ENCODE results near the gene EPHX1. TPM values are rescaled to one million over a fixed set of nuclear protein-coding genes. Genes with fewer than 3 reads are reported as not detected.
"Not testable (repeated sequence)": the region's sequence is repeated elsewhere in the genome, so short reads cannot be mapped to it uniquely, and the experiment has no call there.

Gene EPHX1
- polyA plus RNA-seq, 1 donor = 51.2 TPM

GRCh38 chr1:225777058-225777582, 32.8 kb upstream of the EPHX1 start:
- Histone ChIP-seq H3K27ac (ENCODE audit: low read length) (peak overlapping the region; percentile 99), H3K36me3 (ENCODE audit: control insufficient read depth, insufficient read depth, low read length) (no peaks in the 10 kb centered on the region), H3K27me3 (ENCODE audit: control insufficient read depth, insufficient read depth, low read length) (no peaks in the 10 kb centered on the region), H3K9me3 (ENCODE audit: control insufficient read depth, low read depth, low read length) (no peaks in the 10 kb centered on the region), H3K4me1 (ENCODE audit: control insufficient read depth, insufficient read depth, low read length) (peaks cover 4% of the 10 kb centered on the region), H3K4me3 (ENCODE audit: low read length) (peak overlapping the region; percentile 96)
- WGBS (ENCODE audit: insufficient coverage, low lambda C conversion rate) = 0% methylated on average over 1 of the region's 18 CpGs
- DNase-seq = no peak

- no peaks in the 10 kb centered on the region for H3K36me3 ChIP-seq (ENCODE audit: control insufficient read depth, insufficient read depth, low read length)
- peaks cover 3% of the 10 kb centered on the region for H3K4me1 ChIP-seq (ENCODE audit: control insufficient read depth, insufficient read depth, low read length)
- no peaks in the 10 kb centered on the region for H3K27me3 ChIP-seq (ENCODE audit: control insufficient read depth, insufficient read depth, low read length)
- no CpG with 5 or more reads among the region's 46 CpGs for WGBS (ENCODE audit: insufficient coverage, low lambda C conversion rate)
- DNase-seq = peak; percentile 99
- peak within 1 kb of the TSS; percentile 99 for H3K27ac ChIP-seq (ENCODE audit: low read length)
- H3K9me3 ChIP-seq (ENCODE audit: control insufficient read depth, low read depth, low read length) = no peaks in the 10 kb centered on the region
- peak within 1 kb of the TSS; percentile 96 for H3K4me3 ChIP-seq (ENCODE audit: low read length)
Measured at GRCh38 chr1:225777583-225778336, 32.2 kb upstream of the EPHX1 start, which contains the start of gene SRP9. TSS of gene SRP9 (plus strand) at chr1:225777826. CDS start at chr1:225777941, 115 bp downstream.

DNA sequence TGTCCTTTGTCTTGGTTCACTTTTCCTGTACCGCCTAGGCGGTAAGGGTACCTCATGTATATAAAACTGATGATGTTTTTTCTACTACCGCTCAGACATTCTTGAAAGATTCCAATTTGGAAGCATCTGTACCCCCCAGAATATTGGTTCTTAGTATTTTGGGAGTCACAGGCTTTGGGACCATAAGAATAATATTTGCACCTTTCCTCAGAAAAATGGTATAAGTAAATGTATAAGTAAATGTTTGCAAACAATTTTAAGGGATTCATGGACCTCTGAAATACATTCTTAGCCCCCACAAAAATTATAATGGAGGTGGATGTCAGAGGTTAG, 31.6 kb upstream of the EPHX1 start:
- Histone ChIP-seq H3K4me3 (ENCODE audit: low read length) (peak overlapping the region; percentile 96), H3K9me3 (ENCODE audit: control insufficient read depth, low read depth, low read length) (no peaks in the 10 kb centered on the region), H3K36me3 (ENCODE audit: control insufficient read depth, insufficient read depth, low read length) (no peaks in the 10 kb centered on the region), H3K27ac (ENCODE audit: low read length) (peak overlapping the region; percentile 99), H3K4me1 (ENCODE audit: control insufficient read depth, insufficient read depth, low read length) (no peaks in the 10 kb centered on the region), H3K27me3 (ENCODE audit: control insufficient read depth, insufficient read depth, low read length) (no peaks in the 10 kb centered on the region)
- peak in 1 of 2 donors; percentile 65 for DNase-seq
- WGBS (ENCODE audit: insufficient coverage, low lambda C conversion rate) = no CpG with 5 or more reads among the region's 3 CpGs

DNA sequence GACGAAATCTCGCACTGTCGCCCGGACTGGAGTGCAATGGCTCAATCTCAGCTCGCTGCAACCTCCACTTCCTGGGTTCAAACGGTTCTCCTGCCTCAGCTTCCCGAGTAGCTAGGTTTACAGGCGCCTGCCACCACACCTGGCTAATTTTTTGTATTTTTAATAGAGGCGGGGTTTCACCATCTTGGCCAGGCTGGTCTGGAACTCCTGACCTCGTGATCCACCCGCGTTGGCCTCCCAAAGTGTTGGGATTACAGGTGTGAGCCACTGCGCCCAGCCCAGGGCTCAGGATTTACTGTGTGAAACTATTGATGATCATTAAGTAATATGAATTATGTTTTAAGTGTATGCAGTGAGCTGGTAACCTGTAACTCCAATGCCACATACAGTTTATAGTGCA, 30.8 kb upstream of the EPHX1 start:
- peak overlapping the region; percentile 96 for H3K4me3 ChIP-seq (ENCODE audit: low read length)
- H3K36me3 ChIP-seq (ENCODE audit: control insufficient read depth, insufficient read depth, low read length); DNase-seq; H3K4me1 ChIP-seq (ENCODE audit: control insufficient read depth, insufficient read depth, low read length); H3K27me3 ChIP-seq (ENCODE audit: control insufficient read depth, insufficient read depth, low read length); H3K27ac ChIP-seq (ENCODE audit: low read length); H3K9me3 ChIP-seq (ENCODE audit: control insufficient read depth, low read depth, low read length): not testable (repeated sequence)
- no CpG with 5 or more reads among the region's 13 CpGs for WGBS (ENCODE audit: insufficient coverage, low lambda C conversion rate)

- Histone ChIP-seq H3K36me3 (ENCODE audit: control insufficient read depth, insufficient read depth, low read length) (peaks cover 12% of the 10 kb centered on the region), H3K4me3 (ENCODE audit: low read length) (no peak overlapping the region), H3K9me3 (ENCODE audit: control insufficient read depth, low read depth, low read length) (no peaks in the 10 kb centered on the region), H3K27ac (ENCODE audit: low read length) (no peak overlapping the region), H3K4me1 (ENCODE audit: control insufficient read depth, insufficient read depth, low read length) (no peaks in the 10 kb centered on the region), H3K27me3 (ENCODE audit: control insufficient read depth, insufficient read depth, low read length) (no peaks in the 10 kb centered on the region)
- no peak for DNase-seq
- WGBS (ENCODE audit: insufficient coverage, low lambda C conversion rate) = 100% methylated on average over 4 of the region's 5 CpGs
Measured at GRCh38 chr1:225780134-225780533, 29.8 kb upstream of the EPHX1 start.

DNA sequence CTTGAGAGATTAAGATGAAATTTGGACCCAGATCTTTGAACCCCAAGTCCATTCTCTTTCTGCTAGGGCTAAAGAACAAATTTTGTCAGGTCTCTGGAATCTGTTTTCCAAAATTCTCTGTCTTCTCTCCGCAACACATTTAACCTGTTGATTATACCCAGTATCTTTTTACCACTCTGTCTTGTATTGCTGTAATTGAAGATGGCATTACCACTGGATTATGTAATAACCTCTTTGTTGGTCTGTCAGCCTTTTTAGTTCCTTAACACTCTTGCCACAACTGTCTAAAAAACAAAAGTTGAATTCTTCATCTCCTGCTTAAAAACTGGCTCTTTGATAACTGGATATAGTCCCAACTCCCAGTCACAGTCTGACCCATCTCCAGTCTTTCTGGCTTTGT, 29.3 kb upstream of the EPHX1 start:
- Histone ChIP-seq H3K4me1 (ENCODE audit: control insufficient read depth, insufficient read depth, low read length) (no peaks in the 10 kb centered on the region), H3K27ac (ENCODE audit: low read length) (no peak overlapping the region), H3K36me3 (ENCODE audit: control insufficient read depth, insufficient read depth, low read length) (peaks cover 14% of the 10 kb centered on the region), H3K27me3 (ENCODE audit: control insufficient read depth, insufficient read depth, low read length) (no peaks in the 10 kb centered on the region), H3K9me3 (ENCODE audit: control insufficient read depth, low read depth, low read length) (no peaks in the 10 kb centered on the region), H3K4me3 (ENCODE audit: low read length) (no peak overlapping the region)
- DNase-seq = no peak
- 100% methylated on average over 1 of the region's 1 CpG for WGBS (ENCODE audit: insufficient coverage, low lambda C conversion rate)

DNA sequence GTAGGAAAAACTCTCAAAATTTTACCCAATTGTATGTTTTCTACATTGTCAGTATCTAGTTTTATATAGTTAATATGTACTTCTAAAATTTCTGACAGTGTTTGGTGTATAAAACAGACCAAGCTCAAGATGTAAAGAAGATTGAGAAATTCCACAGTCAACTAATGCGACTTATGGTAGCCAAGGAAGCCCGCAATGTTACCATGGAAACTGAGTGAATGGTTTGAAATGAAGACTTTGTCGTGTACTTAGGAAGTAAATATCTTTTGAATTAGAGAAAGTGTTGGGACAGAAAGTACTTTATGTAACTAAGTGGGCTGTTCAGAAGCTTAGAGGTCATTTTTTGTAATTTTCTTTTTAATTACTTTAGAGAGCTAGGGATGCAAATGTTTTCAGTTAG, 20.8 kb upstream of the EPHX1 start:
- not testable (repeated sequence) for H3K27me3 ChIP-seq (ENCODE audit: control insufficient read depth, insufficient read depth, low read length); H3K4me3 ChIP-seq (ENCODE audit: low read length); DNase-seq; H3K4me1 ChIP-seq (ENCODE audit: control insufficient read depth, insufficient read depth, low read length); H3K27ac ChIP-seq (ENCODE audit: low read length)
- Histone ChIP-seq H3K36me3 (ENCODE audit: control insufficient read depth, insufficient read depth, low read length) (peaks cover 48% of the 10 kb centered on the region), H3K9me3 (ENCODE audit: control insufficient read depth, low read depth, low read length) (peaks cover 11% of the 10 kb centered on the region)
- WGBS (ENCODE audit: insufficient coverage, low lambda C conversion rate) = no CpG with 5 or more reads among the region's 3 CpGs

GRCh38 chr1:225794954-225795353, 15.0 kb upstream of the EPHX1 start:
- 100% methylated on average over 1 of the region's 4 CpGs for WGBS (ENCODE audit: insufficient coverage, low lambda C conversion rate)
- Histone ChIP-seq H3K4me3 (ENCODE audit: low read length) (no peak overlapping the region), H3K4me1 (ENCODE audit: control insufficient read depth, insufficient read depth, low read length) (no peaks in the 10 kb centered on the region), H3K36me3 (ENCODE audit: control insufficient read depth, insufficient read depth, low read length) (peaks cover 16% of the 10 kb centered on the region), H3K9me3 (ENCODE audit: control insufficient read depth, low read depth, low read length) (peaks cover 20% of the 10 kb centered on the region), H3K27me3 (ENCODE audit: control insufficient read depth, insufficient read depth, low read length) (no peaks in the 10 kb centered on the region), H3K27ac (ENCODE audit: low read length) (no peak overlapping the region)
- DNase-seq = no peak

DNA sequence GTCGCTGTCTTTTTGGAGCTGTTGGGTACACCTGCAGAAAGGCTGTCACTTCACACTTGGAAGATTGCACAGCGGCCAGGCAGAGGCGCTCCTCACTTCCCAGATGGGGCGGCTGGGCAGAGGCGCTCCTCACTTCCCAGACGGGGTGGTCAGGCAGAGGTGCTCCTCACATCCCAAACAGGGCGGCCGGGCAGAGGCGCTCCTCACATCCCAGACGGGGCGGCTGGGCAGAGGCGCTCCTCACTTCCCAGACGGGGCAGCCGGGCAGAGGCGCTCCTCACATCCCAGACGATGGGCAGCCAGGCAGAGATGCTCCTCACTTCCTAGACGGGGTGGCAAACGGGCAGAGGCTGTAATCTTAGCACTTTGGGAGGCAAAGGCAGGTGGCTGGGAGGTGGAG, 13.8 kb upstream of the EPHX1 start:
- H3K27me3 ChIP-seq (ENCODE audit: control insufficient read depth, insufficient read depth, low read length); H3K27ac ChIP-seq (ENCODE audit: low read length); H3K36me3 ChIP-seq (ENCODE audit: control insufficient read depth, insufficient read depth, low read length); H3K4me1 ChIP-seq (ENCODE audit: control insufficient read depth, insufficient read depth, low read length); H3K4me3 ChIP-seq (ENCODE audit: low read length); DNase-seq: not testable (repeated sequence)
- WGBS (ENCODE audit: insufficient coverage, low lambda C conversion rate) = no CpG with 5 or more reads among the region's 18 CpGs
- H3K9me3 ChIP-seq (ENCODE audit: control insufficient read depth, low read depth, low read length) = peaks cover 16% of the 10 kb centered on the region

- not testable (repeated sequence) for DNase-seq; H3K4me3 ChIP-seq (ENCODE audit: low read length); H3K27me3 ChIP-seq (ENCODE audit: control insufficient read depth, insufficient read depth, low read length); H3K9me3 ChIP-seq (ENCODE audit: control insufficient read depth, low read depth, low read length); H3K27ac ChIP-seq (ENCODE audit: low read length); H3K36me3 ChIP-seq (ENCODE audit: control insufficient read depth, insufficient read depth, low read length); H3K4me1 ChIP-seq (ENCODE audit: control insufficient read depth, insufficient read depth, low read length)
- no CpG with 5 or more reads among the region's 7 CpGs for WGBS (ENCODE audit: insufficient coverage, low lambda C conversion rate)
Measured at GRCh38 chr1:225801146-225801545, 8.8 kb upstream of the EPHX1 start.

GRCh38 chr1:225806249-225806648, 3.7 kb upstream of the EPHX1 start:
- Histone ChIP-seq H3K27ac (ENCODE audit: low read length) (no peak overlapping the region), H3K27me3 (ENCODE audit: control insufficient read depth, insufficient read depth, low read length) (no peaks in the 10 kb centered on the region), H3K36me3 (ENCODE audit: control insufficient read depth, insufficient read depth, low read length) (no peaks in the 10 kb centered on the region), H3K9me3 (ENCODE audit: control insufficient read depth, low read depth, low read length) (no peaks in the 10 kb centered on the region), H3K4me1 (ENCODE audit: control insufficient read depth, insufficient read depth, low read length) (peaks cover 6% of the 10 kb centered on the region), H3K4me3 (ENCODE audit: low read length) (no peak overlapping the region)
- WGBS (ENCODE audit: insufficient coverage, low lambda C conversion rate) = no CpG with 5 or more reads among the region's 1 CpG
- peak in 1 of 2 donors; percentile 32 for DNase-seq

Measured in large intestine (tissue), 3 donors.